ENCODE results near the gene CC2D2A. TPM values are rescaled to one million over a fixed set of nuclear protein-coding genes. Genes with fewer than 3 reads are reported as not detected.

Gene CC2D2A
- total and polyA plus RNA-seq, 2 experiments from 2014 or later, result 13.9 to 15.8 TPM

DNA sequence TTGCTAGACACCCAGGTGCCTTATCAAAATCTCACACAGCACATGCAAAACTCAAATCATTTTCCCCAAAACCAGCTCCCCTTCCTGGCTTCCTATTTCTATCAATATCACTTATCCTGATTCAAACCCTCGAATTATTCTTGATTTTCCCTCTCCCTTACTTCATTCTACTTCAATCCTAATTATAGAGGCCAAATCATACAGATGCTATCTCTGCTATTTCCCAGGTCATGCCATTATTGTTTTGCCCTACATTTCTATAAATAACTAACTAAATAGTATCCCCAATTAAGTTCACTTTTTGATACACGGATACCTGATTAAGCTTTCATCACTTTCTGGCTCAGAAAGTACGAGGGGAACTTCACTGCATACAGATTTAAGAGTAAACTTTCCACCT is 123.1 kb downstream of the CC2D2A start (continued):
- TF ChIP-seq, protein P1, sequence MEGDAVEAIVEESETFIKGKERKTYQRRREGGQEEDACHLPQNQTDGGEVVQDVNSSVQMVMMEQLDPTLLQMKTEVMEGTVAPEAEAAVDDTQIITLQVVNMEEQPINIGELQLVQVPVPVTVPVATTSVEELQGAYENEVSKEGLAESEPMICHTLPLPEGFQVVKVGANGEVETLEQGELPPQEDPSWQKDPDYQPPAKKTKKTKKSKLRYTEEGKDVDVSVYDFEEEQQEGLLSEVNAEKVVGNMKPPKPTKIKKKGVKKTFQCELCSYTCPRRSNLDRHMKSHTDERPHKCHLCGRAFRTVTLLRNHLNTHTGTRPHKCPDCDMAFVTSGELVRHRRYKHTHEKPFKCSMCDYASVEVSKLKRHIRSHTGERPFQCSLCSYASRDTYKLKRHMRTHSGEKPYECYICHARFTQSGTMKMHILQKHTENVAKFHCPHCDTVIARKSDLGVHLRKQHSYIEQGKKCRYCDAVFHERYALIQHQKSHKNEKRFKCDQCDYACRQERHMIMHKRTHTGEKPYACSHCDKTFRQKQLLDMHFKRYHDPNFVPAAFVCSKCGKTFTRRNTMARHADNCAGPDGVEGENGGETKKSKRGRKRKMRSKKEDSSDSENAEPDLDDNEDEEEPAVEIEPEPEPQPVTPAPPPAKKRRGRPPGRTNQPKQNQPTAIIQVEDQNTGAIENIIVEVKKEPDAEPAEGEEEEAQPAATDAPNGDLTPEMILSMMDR (conservative IDR thresholded peaks at IDR 0.05; ENCODE audit: low read depth in 2 of 2), result no peak
- TF ChIP-seq NANOG (IDR thresholded peaks at IDR 0.05; ENCODE audit: borderline replicate concordance) (no peak), EZH2 (IDR thresholded peaks at IDR 0.05; ENCODE audit: low read depth, unreplicated experiment) (no peak), JUNB (IDR thresholded peaks at IDR 0.05; ENCODE audit: unreplicated experiment) (no peak), EZH2phosphoT487 (IDR thresholded peaks at IDR 0.05; ENCODE audit: unreplicated experiment) (no peak)
- TF ChIP-seq, protein P2, sequence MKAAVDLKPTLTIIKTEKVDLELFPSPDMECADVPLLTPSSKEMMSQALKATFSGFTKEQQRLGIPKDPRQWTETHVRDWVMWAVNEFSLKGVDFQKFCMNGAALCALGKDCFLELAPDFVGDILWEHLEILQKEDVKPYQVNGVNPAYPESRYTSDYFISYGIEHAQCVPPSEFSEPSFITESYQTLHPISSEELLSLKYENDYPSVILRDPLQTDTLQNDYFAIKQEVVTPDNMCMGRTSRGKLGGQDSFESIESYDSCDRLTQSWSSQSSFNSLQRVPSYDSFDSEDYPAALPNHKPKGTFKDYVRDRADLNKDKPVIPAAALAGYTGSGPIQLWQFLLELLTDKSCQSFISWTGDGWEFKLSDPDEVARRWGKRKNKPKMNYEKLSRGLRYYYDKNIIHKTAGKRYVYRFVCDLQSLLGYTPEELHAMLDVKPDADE (IDR thresholded peaks at IDR 0.05), result no peak

DNA sequence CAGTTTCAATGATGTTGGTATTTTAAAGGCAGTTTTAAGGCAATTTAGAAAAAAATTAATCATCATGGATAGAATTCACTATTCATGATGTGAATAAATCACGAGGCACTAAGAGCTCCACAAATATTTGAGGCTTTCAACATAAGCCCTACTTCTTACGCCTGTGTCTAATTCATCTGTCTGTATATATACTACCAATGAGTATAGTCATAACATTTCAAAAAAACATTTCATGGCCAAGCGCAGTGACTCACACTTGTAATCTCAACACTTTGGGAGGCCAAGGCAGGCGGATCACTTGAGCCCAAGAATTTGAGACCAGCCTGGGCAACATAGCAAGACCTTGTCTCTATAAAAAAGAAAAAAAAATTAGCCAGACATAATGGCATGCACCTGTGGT is 129.0 kb downstream of the CC2D2A start:
- no peaks in the 10 kb centered on the region for H3K4me1 ChIP-seq (ENCODE audit: insufficient read depth)
- no peak overlapping the region for H3K27ac Mint-ChIP-seq
- H4K20me1 ChIP-seq (replicated peaks; ENCODE audit: insufficient read depth), result 0 out of 2 replicates have a peak, but pooled peaks cover 2% of the 10 kb centered on the region
- H3K79me2 ChIP-seq (replicated peaks; ENCODE audit: insufficient read depth), result no peaks in the 10 kb centered on the region
- peaks cover 5% of the 10 kb centered on the region; the same call in 1 of the 2 replicates for H3K36me3 ChIP-seq (ENCODE audit: insufficient read depth)
- no peak overlapping the region for H2AFZ ChIP-seq
- H3K9me3 Mint-ChIP-seq, result no peaks in the 10 kb centered on the region
- DNase-seq (ENCODE audit: low spot score), result no peak
- H3K9me2 ChIP-seq (ENCODE audit: insufficient read depth), result no peaks in the 10 kb centered on the region; the same call in 1 of the 2 replicates
- no peak for ATAC-seq
- no peaks in the 10 kb centered on the region for H3F3A ChIP-seq (replicated peaks; ENCODE audit: low read depth)
- no peak overlapping the region for H3K4me3 Mint-ChIP-seq
- no peak overlapping the region for H3K4me2 ChIP-seq
- H3K27me3 Mint-ChIP-seq (ENCODE audit: insufficient read depth, low read depth, poor library complexity), result no peaks in the 10 kb centered on the region
- H3K4me3 ChIP-seq, result no peak overlapping the region
- H3K27me3 ChIP-seq (ENCODE audit: insufficient read depth), result no peaks in the 10 kb centered on the region
- H3K27ac ChIP-seq (ENCODE audit: low read depth), result no peak overlapping the region
- H3K36me3 Mint-ChIP-seq (ENCODE audit: low read depth), result peaks cover 12% of the 10 kb centered on the region; the same call in 2 of the 3 replicates
- H3K4me1 Mint-ChIP-seq, result no peaks in the 10 kb centered on the region
- TF ChIP-seq JUNB (IDR thresholded peaks at IDR 0.05; ENCODE audit: unreplicated experiment), result no peak
- TF ChIP-seq, protein P2 (IDR thresholded peaks at IDR 0.05), result no peak
- no peak for TF ChIP-seq EZH2phosphoT487 (IDR thresholded peaks at IDR 0.05; ENCODE audit: unreplicated experiment)
- no peak for TF ChIP-seq EZH2 (IDR thresholded peaks at IDR 0.05; ENCODE audit: low read depth, unreplicated experiment)
- TF ChIP-seq NANOG (IDR thresholded peaks at IDR 0.05; ENCODE audit: borderline replicate concordance), result no peak
- TF ChIP-seq STAT1 (IDR thresholded peaks at IDR 0.05; ENCODE audit: unreplicated experiment), result no peak
- TF ChIP-seq POLR2AphosphoS5 (IDR thresholded peaks at IDR 0.05; ENCODE audit: low read depth), result no peak
- TF ChIP-seq, protein P3, sequence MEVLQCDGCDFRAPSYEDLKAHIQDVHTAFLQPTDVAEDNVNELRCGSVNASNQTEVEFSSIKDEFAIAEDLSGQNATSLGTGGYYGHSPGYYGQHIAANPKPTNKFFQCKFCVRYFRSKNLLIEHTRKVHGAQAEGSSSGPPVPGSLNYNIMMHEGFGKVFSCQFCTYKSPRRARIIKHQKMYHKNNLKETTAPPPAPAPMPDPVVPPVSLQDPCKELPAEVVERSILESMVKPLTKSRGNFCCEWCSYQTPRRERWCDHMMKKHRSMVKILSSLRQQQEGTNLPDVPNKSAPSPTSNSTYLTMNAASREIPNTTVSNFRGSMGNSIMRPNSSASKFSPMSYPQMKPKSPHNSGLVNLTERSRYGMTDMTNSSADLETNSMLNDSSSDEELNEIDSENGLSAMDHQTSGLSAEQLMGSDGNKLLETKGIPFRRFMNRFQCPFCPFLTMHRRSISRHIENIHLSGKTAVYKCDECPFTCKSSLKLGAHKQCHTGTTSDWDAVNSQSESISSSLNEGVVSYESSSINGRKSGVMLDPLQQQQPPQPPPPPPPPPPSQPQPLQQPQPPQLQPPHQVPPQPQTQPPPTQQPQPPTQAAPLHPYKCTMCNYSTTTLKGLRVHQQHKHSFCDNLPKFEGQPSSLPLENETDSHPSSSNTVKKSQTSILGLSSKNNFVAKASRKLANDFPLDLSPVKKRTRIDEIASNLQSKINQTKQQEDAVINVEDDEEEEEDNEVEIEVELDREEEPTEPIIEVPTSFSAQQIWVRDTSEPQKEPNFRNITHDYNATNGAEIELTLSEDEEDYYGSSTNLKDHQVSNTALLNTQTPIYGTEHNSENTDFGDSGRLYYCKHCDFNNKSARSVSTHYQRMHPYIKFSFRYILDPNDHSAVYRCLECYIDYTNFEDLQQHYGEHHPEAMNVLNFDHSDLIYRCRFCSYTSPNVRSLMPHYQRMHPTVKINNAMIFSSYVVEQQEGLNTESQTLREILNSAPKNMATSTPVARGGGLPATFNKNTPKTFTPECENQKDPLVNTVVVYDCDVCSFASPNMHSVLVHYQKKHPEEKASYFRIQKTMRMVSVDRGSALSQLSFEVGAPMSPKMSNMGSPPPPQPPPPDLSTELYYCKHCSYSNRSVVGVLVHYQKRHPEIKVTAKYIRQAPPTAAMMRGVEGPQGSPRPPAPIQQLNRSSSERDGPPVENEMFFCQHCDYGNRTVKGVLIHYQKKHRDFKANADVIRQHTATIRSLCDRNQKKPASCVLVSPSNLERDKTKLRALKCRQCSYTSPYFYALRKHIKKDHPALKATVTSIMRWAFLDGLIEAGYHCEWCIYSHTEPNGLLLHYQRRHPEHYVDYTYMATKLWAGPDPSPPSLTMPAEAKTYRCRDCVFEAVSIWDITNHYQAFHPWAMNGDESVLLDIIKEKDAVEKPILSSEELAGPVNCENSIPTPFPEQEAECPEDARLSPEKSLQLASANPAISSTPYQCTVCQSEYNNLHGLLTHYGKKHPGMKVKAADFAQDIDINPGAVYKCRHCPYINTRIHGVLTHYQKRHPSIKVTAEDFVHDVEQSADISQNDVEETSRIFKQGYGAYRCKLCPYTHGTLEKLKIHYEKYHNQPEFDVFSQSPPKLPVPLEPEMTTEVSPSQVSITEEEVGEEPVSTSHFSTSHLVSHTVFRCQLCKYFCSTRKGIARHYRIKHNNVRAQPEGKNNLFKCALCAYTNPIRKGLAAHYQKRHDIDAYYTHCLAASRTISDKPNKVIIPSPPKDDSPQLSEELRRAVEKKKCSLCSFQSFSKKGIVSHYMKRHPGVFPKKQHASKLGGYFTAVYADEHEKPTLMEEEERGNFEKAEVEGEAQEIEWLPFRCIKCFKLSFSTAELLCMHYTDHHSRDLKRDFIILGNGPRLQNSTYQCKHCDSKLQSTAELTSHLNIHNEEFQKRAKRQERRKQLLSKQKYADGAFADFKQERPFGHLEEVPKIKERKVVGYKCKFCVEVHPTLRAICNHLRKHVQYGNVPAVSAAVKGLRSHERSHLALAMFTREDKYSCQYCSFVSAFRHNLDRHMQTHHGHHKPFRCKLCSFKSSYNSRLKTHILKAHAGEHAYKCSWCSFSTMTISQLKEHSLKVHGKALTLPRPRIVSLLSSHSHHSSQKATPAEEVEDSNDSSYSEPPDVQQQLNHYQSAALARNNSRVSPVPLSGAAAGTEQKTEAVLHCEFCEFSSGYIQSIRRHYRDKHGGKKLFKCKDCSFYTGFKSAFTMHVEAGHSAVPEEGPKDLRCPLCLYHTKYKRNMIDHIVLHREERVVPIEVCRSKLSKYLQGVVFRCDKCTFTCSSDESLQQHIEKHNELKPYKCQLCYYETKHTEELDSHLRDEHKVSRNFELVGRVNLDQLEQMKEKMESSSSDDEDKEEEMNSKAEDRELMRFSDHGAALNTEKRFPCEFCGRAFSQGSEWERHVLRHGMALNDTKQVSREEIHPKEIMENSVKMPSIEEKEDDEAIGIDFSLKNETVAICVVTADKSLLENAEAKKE (CRISPR knock-in tag; IDR thresholded peaks at IDR 0.05), result no peak
- TF ChIP-seq, protein P4, sequence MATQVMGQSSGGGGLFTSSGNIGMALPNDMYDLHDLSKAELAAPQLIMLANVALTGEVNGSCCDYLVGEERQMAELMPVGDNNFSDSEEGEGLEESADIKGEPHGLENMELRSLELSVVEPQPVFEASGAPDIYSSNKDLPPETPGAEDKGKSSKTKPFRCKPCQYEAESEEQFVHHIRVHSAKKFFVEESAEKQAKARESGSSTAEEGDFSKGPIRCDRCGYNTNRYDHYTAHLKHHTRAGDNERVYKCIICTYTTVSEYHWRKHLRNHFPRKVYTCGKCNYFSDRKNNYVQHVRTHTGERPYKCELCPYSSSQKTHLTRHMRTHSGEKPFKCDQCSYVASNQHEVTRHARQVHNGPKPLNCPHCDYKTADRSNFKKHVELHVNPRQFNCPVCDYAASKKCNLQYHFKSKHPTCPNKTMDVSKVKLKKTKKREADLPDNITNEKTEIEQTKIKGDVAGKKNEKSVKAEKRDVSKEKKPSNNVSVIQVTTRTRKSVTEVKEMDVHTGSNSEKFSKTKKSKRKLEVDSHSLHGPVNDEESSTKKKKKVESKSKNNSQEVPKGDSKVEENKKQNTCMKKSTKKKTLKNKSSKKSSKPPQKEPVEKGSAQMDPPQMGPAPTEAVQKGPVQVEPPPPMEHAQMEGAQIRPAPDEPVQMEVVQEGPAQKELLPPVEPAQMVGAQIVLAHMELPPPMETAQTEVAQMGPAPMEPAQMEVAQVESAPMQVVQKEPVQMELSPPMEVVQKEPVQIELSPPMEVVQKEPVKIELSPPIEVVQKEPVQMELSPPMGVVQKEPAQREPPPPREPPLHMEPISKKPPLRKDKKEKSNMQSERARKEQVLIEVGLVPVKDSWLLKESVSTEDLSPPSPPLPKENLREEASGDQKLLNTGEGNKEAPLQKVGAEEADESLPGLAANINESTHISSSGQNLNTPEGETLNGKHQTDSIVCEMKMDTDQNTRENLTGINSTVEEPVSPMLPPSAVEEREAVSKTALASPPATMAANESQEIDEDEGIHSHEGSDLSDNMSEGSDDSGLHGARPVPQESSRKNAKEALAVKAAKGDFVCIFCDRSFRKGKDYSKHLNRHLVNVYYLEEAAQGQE (IDR thresholded peaks at IDR 0.05; ENCODE audit: unreplicated experiment), result no peak
